Ovary (tissue), 3 donors: ENCODE data around the gene IFNA16.
"Not testable (repeated sequence)": the region's sequence is repeated elsewhere in the genome, so short reads cannot be mapped to it uniquely, and the experiment has no call there.

Experiments
- EP300 ChIP-seq: sonication (generic); formaldehyde crosslinking; IDR thresholded peaks from one replicate; pipeline ENCODE4 v1.6.1; 2017; ENCODE audit warnings: antibody characterized with exemption
- POLR2A ChIP-seq: fragments of 450-650 bp; IDR thresholded peaks from one replicate; pipeline ENCODE4 v1.6.1; 2017; ENCODE audit warnings: antibody characterized with exemption, mild to moderate bottlenecking, moderate library complexity
- TF ChIP-seq, protein P1 (sequence below), 3 donors: fragments of 450-650 bp in 2 of 3; fragments of 200-600 bp in 1 of 3; IDR thresholded peaks; one replicate each; pipeline versions ENCODE4 v1.5.1 to v1.8.0; 2016 to 2022; ENCODE audit warnings: antibody characterized with exemption in 3 of 3, mild to moderate bottlenecking in 1 of 3
- donor health status: DM: no; HTN: no; CAD: no.

DNA sequence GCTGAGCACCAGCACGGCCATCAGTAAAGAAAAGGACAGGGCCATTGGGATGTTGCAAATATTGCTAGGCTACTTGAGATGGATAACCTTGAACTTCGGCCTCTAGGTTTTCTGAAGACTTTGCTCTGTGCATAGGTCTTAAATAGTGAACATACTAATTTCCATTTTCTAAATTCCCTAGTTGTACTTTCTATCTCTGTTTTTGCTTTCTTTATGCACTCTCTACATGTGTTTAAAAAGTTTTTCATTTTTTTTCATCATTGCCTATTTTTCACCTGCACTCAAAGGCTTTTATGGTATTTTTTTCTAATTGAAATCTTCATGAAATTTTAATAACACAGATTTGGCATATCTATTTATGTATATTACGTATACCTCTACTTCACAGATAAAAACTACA is 29.6 kb downstream of the IFNA16 start, which contains the start of gene IFNA4:
- TF ChIP-seq, protein P1, sequence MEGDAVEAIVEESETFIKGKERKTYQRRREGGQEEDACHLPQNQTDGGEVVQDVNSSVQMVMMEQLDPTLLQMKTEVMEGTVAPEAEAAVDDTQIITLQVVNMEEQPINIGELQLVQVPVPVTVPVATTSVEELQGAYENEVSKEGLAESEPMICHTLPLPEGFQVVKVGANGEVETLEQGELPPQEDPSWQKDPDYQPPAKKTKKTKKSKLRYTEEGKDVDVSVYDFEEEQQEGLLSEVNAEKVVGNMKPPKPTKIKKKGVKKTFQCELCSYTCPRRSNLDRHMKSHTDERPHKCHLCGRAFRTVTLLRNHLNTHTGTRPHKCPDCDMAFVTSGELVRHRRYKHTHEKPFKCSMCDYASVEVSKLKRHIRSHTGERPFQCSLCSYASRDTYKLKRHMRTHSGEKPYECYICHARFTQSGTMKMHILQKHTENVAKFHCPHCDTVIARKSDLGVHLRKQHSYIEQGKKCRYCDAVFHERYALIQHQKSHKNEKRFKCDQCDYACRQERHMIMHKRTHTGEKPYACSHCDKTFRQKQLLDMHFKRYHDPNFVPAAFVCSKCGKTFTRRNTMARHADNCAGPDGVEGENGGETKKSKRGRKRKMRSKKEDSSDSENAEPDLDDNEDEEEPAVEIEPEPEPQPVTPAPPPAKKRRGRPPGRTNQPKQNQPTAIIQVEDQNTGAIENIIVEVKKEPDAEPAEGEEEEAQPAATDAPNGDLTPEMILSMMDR (IDR thresholded peaks at IDR 0.05): not testable (repeated sequence)
- TF ChIP-seq POLR2A, EP300: not testable (repeated sequence)
